Neutrophil (primary cell): ENCODE results near the gene PRIMA1.

Source experiments
- H3K27ac ChIP-seq: fragments of 200-600 bp; sonication (generic); 2 replicates; pipeline ENCODE4 v1.5.1; 2016; ENCODE audit warnings: mild to moderate bottlenecking, moderate library complexity
- H3K27me3 ChIP-seq: fragments of 200-600 bp; sonication (generic); 2 replicates; pipeline ENCODE4 v1.6.0; 2016; ENCODE audit warnings: mild to moderate bottlenecking
- H3K36me3 ChIP-seq: fragments of 200-600 bp; sonication (generic); 2 replicates; pipeline ENCODE4 v1.5.1; 2017
- H3K4me1 ChIP-seq, 2 experiments: fragments of 200-600 bp in 1 of 2; sonication (generic) in 1 of 2; 1 replicate in 1 of 2; 2 replicates in 1 of 2; pipeline versions ENCODE4 v1.5.1 to v1.6.1; 2013 to 2016; ENCODE audit warnings: low read depth in 1 of 2, low read length in 1 of 2, mild to moderate bottlenecking in 1 of 2, moderate library complexity in 1 of 2; ENCODE audit not compliant: control insufficient read depth in 1 of 2, insufficient read depth in 1 of 2
- H3K4me3 ChIP-seq, 2 experiments: fragments of 200-600 bp in 1 of 2; sonication (generic) in 1 of 2; 1 replicate in 1 of 2; 2 replicates in 1 of 2; pipeline ENCODE4 v1.5.1; 2013 to 2016; ENCODE audit warnings: low read depth in 1 of 2, low read length in 1 of 2, mild to moderate bottlenecking in 1 of 2, moderate library complexity in 1 of 2
- H3K9me3 ChIP-seq: fragments of 200-600 bp; sonication (generic); 2 replicates; pipeline ENCODE4 v1.5.1; 2016
- TF ChIP-seq, protein P1 (sequence below): fragments of 200-600 bp; sonication (generic); IDR thresholded peaks from 2 replicates; pipeline ENCODE4 v1.5.1; 2016; ENCODE audit warnings: antibody characterized with exemption

The PRIMA1 gene

GRCh38 chr14:93778856-93779629 is 9.2 kb downstream of the PRIMA1 start:
- Histone ChIP-seq H3K9me3 (no peaks in the 10 kb centered on the region), H3K4me3 (no peak overlapping the region), H3K4me1 (no peaks in the 10 kb centered on the region), H3K36me3 (no peaks in the 10 kb centered on the region), H3K27ac (no peak overlapping the region), H3K27me3 (peaks cover 6% of the 10 kb centered on the region)
- TF ChIP-seq, protein P1, sequence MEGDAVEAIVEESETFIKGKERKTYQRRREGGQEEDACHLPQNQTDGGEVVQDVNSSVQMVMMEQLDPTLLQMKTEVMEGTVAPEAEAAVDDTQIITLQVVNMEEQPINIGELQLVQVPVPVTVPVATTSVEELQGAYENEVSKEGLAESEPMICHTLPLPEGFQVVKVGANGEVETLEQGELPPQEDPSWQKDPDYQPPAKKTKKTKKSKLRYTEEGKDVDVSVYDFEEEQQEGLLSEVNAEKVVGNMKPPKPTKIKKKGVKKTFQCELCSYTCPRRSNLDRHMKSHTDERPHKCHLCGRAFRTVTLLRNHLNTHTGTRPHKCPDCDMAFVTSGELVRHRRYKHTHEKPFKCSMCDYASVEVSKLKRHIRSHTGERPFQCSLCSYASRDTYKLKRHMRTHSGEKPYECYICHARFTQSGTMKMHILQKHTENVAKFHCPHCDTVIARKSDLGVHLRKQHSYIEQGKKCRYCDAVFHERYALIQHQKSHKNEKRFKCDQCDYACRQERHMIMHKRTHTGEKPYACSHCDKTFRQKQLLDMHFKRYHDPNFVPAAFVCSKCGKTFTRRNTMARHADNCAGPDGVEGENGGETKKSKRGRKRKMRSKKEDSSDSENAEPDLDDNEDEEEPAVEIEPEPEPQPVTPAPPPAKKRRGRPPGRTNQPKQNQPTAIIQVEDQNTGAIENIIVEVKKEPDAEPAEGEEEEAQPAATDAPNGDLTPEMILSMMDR = no peak

DNA sequence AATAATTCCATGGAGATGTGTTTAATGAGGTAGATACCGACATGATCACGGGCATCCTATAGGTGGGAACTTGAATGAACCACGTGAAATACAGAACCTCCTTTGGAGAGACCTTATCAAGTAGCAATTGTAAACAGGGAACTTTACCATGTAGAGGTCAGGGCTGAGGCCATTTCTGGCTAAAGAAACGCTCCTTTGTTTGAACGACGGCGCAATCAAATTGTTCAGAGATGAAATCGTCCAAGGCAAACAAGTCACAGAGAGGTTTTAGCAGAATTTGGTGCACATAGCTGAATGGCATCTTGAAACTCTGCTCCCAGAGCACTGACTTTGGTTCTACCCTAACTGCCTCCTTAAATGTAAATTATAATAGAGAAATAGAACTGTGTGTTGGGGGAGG is 9.8 kb downstream of the PRIMA1 start:
- H3K36me3 ChIP-seq = no peaks in the 10 kb centered on the region
- TF ChIP-seq, protein P1 = no peak
- no peaks in the 10 kb centered on the region for H3K9me3 ChIP-seq
- H3K4me3 ChIP-seq = no peak overlapping the region
- H3K27ac ChIP-seq = no peak overlapping the region
- no peaks in the 10 kb centered on the region for H3K4me1 ChIP-seq
- peaks cover under 1% of the 10 kb centered on the region for H3K27me3 ChIP-seq

DNA sequence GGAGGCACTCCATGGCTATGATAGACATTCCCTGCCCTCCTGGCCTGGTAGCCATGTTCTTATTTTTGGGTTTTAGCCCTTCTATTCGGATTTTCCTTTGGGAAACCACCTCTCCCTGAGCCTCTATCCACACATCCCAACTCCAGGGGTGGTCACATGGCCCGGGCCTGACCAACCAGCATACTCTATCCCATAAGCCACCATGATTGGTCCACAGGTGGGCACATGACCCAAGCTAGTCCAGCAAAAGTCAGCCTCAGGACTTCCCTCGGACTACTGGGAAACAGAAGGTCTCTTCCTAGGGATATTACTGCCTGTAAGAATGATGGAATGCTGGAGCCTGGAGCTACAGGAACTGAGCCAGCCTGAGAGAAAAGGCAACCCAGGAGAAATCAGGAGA is 12.5 kb downstream of the PRIMA1 start:
- no peak overlapping the region for H3K4me3 ChIP-seq
- H3K27ac ChIP-seq = no peak overlapping the region
- H3K36me3 ChIP-seq = no peaks in the 10 kb centered on the region
- H3K27me3 ChIP-seq = no peaks in the 10 kb centered on the region
- no peaks in the 10 kb centered on the region for H3K4me1 ChIP-seq
- TF ChIP-seq, protein P1 = no peak
- H3K9me3 ChIP-seq = no peaks in the 10 kb centered on the region

GRCh38 chr14:93775158-93775557 is 13.1 kb downstream of the PRIMA1 start:
- no peak overlapping the region for H3K4me3 ChIP-seq
- no peaks in the 10 kb centered on the region for H3K9me3 ChIP-seq
- H3K36me3 ChIP-seq = no peaks in the 10 kb centered on the region
- H3K27ac ChIP-seq = no peak overlapping the region
- H3K27me3 ChIP-seq = no peaks in the 10 kb centered on the region
- no peaks in the 10 kb centered on the region for H3K4me1 ChIP-seq
- TF ChIP-seq, protein P1 = no peak

DNA sequence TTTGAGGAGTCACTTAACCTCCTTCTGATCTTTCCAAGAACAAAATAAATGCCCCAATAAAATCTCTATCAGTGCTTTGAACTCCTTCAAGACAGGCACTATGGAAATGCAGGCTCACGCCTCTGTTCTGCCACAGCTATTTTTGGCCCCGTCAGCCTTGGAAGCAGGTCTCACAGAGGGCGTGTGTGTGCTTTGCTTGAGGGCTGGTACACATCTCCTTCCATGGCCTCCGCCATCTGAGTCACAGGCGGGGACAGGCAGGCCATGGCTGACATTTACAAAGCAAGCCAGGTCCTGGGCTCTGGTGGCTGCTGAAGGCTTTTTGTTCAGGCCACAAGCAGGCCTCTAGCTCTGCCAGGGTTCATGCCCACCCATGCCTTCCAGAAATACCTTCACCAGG is 16.0 kb downstream of the PRIMA1 start:
- no peaks in the 10 kb centered on the region for H3K4me1 ChIP-seq
- no peak overlapping the region for H3K27ac ChIP-seq
- H3K9me3 ChIP-seq = no peaks in the 10 kb centered on the region
- no peaks in the 10 kb centered on the region for H3K27me3 ChIP-seq
- H3K4me3 ChIP-seq = no peak overlapping the region
- no peaks in the 10 kb centered on the region for H3K36me3 ChIP-seq
- TF ChIP-seq, protein P1 = no peak
